ENCODE data around the gene DNAJC8. TPM values are rescaled to one million over a fixed set of nuclear protein-coding genes. Genes with fewer than 3 reads are reported as not detected.

DNAJC8 gene, protein sequence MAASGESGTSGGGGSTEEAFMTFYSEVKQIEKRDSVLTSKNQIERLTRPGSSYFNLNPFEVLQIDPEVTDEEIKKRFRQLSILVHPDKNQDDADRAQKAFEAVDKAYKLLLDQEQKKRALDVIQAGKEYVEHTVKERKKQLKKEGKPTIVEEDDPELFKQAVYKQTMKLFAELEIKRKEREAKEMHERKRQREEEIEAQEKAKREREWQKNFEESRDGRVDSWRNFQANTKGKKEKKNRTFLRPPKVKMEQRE
- total RNA-seq = 62.6 and 68.3 TPM in 2 replicates

DNA sequence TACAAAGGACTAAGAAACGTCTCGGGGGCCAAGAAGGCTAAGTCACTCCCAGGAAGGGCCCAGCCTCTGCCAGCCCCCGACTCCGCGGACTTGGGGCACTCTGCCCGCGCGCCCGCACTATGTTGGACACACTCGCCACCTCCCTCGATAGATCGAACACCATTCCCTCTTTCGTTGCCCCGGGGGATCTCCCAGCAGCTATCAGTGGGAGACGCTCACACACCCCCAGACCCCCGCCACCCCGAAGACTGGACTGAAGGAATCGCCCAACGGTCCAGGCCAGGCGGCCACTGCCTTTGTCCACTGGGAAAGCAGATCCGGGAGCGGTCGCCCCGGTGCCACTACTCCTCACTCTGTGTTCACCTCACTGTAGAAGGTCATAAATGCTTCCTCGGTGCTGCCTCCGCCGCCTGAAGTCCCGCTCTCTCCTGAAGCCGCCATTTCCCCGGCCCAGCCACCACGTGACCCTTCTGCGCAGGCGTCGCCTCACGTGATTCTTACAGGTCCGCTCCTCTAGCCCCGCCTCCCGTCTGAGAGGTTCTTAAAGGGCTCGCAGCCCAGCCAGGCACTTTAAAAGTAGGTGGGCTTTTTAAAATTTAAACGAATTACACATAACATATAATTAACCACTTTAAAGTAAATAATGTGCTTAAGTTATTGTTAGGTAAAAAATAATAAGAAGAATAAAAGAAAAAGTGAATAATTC is at the start of gene DNAJC8:
Gene DNAJC8 (minus strand): TSS at position 472 of the 706 bp plus-strand sequence. CDS start 31 bp downstream, at position 441.

DNA sequence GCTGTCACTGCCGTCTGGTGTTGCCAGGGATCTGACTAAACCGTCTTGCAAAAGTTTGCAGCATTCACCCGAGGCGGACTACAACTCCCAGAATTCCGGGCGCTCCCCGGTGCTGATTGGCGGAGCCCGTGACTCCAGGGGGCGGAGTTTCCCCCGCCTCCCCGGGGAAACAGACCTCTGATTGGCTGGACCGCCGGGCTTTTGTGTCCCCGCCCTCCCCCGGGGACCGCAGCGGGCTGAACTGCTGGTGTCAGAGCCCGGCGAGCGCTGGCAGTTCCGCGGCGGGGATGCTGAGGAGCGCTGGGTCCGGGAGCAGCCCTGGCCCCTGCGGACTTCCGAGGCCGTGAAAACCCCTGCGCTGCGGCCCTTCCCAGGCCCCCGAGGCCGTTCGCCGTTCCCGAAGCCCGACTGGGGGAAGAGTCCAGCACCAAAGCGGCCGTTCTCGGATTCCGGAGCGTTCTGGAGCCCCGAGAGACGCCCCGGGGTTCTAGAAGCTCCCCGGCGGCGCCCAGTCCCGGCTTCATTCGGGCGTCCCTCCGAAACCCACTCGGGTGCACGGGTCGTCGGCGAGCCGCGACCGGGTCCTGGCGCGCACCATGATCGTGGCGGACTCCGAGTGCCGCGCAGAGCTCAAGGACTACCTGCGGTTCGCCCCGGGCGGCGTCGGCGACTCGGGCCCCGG is 26.6 kb upstream of the DNAJC8 start, which contains the start of gene SESN2:
Gene SESN2 (plus strand): TSS at position 267 of the 682 bp plus-strand sequence. CDS start 330 bp downstream, at position 597.

DNA sequence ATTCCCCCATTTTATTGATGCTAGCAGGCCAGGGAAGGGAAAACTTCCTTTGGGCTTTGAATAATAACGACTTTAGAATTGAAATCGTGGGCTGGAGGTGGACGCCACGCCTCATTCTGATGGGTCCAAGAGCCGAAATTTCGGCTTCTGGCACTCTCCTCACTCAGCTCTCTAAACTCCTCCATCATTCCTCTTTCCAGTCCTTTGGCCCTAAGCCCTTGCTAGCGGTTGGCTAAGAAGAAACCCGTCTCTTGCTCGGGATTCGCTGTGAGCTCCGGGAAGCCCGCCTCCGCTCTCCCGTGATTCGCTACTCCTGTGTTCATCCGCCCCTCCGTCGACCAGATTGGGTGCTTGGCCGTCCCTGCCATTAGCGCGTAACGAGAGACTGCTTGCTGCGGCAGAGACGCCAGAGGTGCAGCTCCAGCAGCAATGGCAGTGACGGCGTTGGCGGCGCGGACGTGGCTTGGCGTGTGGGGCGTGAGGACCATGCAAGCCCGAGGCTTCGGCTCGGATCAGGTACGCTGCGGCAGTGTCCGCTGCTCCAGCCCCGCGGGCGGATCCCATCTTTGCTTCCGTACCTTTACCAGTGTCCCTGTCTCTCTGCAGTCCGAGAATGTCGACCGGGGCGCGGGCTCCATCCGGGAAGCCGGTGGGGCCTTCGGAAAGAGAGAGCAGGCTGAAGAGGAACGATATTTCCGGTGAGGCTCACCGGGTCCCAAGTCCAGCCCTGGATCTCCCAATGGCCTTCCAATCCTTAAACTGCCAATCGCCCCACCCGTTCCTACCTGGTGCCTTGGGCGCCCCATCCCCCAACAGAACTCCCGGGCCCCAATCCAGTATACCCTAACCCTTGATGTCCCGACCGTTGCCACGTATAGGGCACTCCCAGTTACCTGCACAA is 3.2 kb upstream of the DNAJC8 start, which contains the start of gene ATP5IF1:
Gene ATP5IF1 (plus strand): TSS at position 370 of the 901 bp plus-strand sequence. CDS start 60 bp downstream, at position 430.

DNA sequence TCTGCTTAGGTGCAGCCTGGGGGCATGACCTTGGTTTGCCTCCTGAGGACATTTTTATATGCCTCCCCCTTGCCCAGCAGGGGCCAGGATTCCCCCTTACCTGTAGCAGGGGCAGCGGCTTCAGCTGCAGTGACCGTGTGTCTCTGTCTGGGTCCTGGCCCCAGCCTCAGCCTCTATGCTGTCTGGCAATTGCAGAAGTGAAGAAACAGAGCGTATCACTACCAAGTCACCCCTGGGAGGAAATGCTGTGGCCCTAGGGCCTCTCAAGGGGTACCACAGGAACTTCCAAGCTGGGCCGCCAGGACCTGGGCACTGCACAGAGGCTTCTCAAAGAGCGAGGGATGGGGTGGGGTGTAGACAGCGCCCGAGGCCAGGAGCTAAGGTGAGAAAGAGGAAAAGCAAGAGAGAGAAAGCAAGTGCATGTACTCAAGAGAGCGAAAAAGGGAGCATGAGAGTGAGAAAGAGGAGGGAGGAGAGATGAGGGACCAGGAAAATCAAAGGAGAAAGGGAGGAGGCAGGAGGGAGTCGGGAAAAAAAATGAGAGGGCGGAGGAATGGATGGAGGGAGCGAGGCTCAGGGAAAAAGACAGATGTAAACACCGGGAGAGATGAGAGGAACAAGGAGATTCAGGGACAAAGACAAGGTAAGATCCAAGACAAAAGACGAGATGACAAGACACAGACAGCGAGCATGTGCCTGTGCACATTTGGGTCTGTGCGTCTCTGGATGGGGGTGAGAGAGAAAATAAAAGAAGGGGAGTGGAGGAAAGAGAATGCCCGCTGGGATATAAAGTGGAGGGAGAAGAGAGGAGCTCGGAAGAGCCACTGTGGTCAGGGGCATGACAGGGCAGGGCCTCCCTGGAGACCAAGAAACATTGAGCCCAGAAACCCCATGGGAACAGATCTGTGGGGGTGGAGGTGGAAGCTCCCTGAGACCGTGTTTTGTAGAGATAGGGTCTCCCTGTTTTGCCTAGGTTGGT is 56.0 kb downstream of the DNAJC8 start, which contains the start of gene PTAFR:
Gene PTAFR (minus strand): TSS at position 199 of the 979 bp plus-strand sequence. CDS start 25,669 bp downstream, outside the sequence.

Other genes with a start within 250 kb of the DNAJC8 start
- gene EYA3, start 144.4 kb downstream of the DNAJC8 start, total RNA-seq = 8.9 and 14.1 TPM in 2 replicates
- gene PTAFR, start 56.3 kb downstream of the DNAJC8 start, total RNA-seq = not detected in 2 replicates
- 238 and 279 TPM in 2 replicates for gene ATP5IF1, start 3.1 kb upstream of the DNAJC8 start, total RNA-seq
- 9.0 and 13.3 TPM in 2 replicates for gene SESN2, start 26.5 kb upstream of the DNAJC8 start, total RNA-seq
- 19.6 and 21.3 TPM in 2 replicates for gene MED18, start 96.0 kb upstream of the DNAJC8 start, total RNA-seq
- gene PHACTR4, start 136.7 kb upstream of the DNAJC8 start, total RNA-seq = 6.3 and 9.0 TPM in 2 replicates